Naive thymus-derived CD8-positive, alpha-beta T cell (primary cell): ENCODE data around the gene NME7. TPM values are rescaled to one million over a fixed set of nuclear protein-coding genes. Genes with fewer than 3 reads are reported as not detected.
A peak's percentile ranks its signal among the peaks of the same experiment; 100 is the strongest.

Experiments used
- ATAC-seq, 2 donors: fragments of 150-1000 bp; cut with Tn5 transposase in 1 of 2; sonication (Bioruptor Pico), chemical (Tn5 transposase) in 1 of 2; 1 replicate in 1 of 2; 2 replicates in 1 of 2; pipeline ENCODE4 v1.10.0; 2021; ENCODE audit warnings: mild to moderate bottlenecking in 2 of 2, moderate library complexity in 2 of 2
- POLR2A ChIA-PET: fragments of 350-600 bp; sonication (Branson Sonifier 250); formaldehyde crosslinking; loops from one replicate; lab custom pipeline; 2021; ENCODE audit warnings: antibody characterized with exemption; lab: Charles Lee
- DNase-seq, 10 donors: peaks; one replicate each; pipeline versions ENCODE4 v3.0.0 to v3.0.0-alpha.2; 2020 to 2022
- H3K27ac Mint-ChIP-seq, 10 donors: one replicate each; pipeline ENCODE4 v1.8.0; 2020 to 2022; ENCODE audit warnings: mild to moderate bottlenecking in 10 of 10, mixed read lengths in 10 of 10, moderate library complexity in 4 of 10, inconsistent platforms in 1 of 10
- H3K27me3 Mint-ChIP-seq, 5 donors: one replicate each; pipeline ENCODE4 v1.8.0; 2021 to 2022; ENCODE audit warnings: mixed read lengths in 5 of 5
- H3K36me3 Mint-ChIP-seq, 3 donors: one replicate each; pipeline ENCODE4 v1.8.0; 2020 to 2022; ENCODE audit warnings: mixed read lengths in 3 of 3, mild to moderate bottlenecking in 2 of 3, inconsistent platforms in 1 of 3
- H3K4me1 Mint-ChIP-seq, 4 donors: one replicate each; pipeline ENCODE4 v1.8.0; 2021 to 2022; ENCODE audit warnings: mixed read lengths in 4 of 4
- H3K4me3 Mint-ChIP-seq, 10 donors: one replicate each; pipeline ENCODE4 v1.8.0; 2020 to 2022; ENCODE audit warnings: mild to moderate bottlenecking in 10 of 10, mixed read lengths in 10 of 10, moderate library complexity in 6 of 10, inconsistent platforms in 1 of 10
- H3K9me3 Mint-ChIP-seq, 9 donors: one replicate each; pipeline ENCODE4 v1.8.0; 2020 to 2022; ENCODE audit warnings: mixed read lengths in 9 of 9, mild to moderate bottlenecking in 3 of 9, inconsistent platforms in 1 of 9, moderate library complexity in 1 of 9
- polyA plus RNA-seq, 3 donors: library from polyadenylated mRNA; unstranded; fragments of 300-500 nt; fragmentation: Illumina TruSeq; gene quantifications; one replicate each; pipeline ENCODE4 v1.2.3, GENCODE V29; 2021
- total RNA-seq, 8 experiments: library from RNA in 2 of 8; stranded (reverse) in 2 of 8; gene quantifications; one replicate each; pipeline ENCODE4 v1.2.3 and lab custom pipeline; 2021 to 2026

The NME7 gene
- total and polyA plus RNA-seq, 5 experiments from 2014 or later, result 13.2 to 29.9 (median 18.0) TPM

- Mint-ChIP-seq H3K9me3 (peaks cover 0 to 9% (median 0%) of the 10 kb centered on the region in 9 donors), H3K4me3 (no peak overlapping the region), H3K27ac (peak overlapping the region in 1 of 10 donors; percentile 14), H3K27me3 (no peaks in the 10 kb centered on the region), H3K36me3 (peaks cover 0 to 6% (median 0%) of the 10 kb centered on the region in 3 donors), H3K4me1 (no peaks in the 10 kb centered on the region)
- POLR2A ChIA-PET, result no interaction called here
- DNase-seq (no peak), ATAC-seq (no peak)
These were observed 118.0 kb downstream of the NME7 start for GRCh38 chr1:169249611-169250010.

GRCh38 chr1:169245706-169246105, 121.9 kb downstream of the NME7 start:
- Mint-ChIP-seq H3K36me3 (peaks cover 3 to 6% (median 3%) of the 10 kb centered on the region in 3 donors), H3K4me1 (no peaks in the 10 kb centered on the region), H3K27ac (no peak overlapping the region), H3K9me3 (peaks cover 0 to 4% (median 0%) of the 10 kb centered on the region in 9 donors), H3K4me3 (no peak overlapping the region), H3K27me3 (no peaks in the 10 kb centered on the region)
- POLR2A ChIA-PET, result no interaction called here
- no peak for ATAC-seq
- DNase-seq, result no peak

GRCh38 chr1:169240449-169241232, 127.0 kb downstream of the NME7 start:
- no peak overlapping the region for H3K4me3 Mint-ChIP-seq
- POLR2A ChIA-PET, result no interaction called here
- H3K9me3 Mint-ChIP-seq, result no peaks in the 10 kb centered on the region

GRCh38 chr1:169236880-169237279, 130.7 kb downstream of the NME7 start:
- no peaks in the 10 kb centered on the region for H3K27me3 Mint-ChIP-seq
- H3K4me1 Mint-ChIP-seq, result peaks cover 0 to 2% (median 0%) of the 10 kb centered on the region in 4 donors
- ATAC-seq (no peak), DNase-seq (no peak)
- POLR2A ChIA-PET, result no interaction called here
- no peak overlapping the region for H3K27ac Mint-ChIP-seq
- H3K36me3 Mint-ChIP-seq, result peaks cover 0 to 27% (median 24%) of the 10 kb centered on the region in 3 donors
- no peaks in the 10 kb centered on the region for H3K9me3 Mint-ChIP-seq
- no peak overlapping the region for H3K4me3 Mint-ChIP-seq

More at GRCh38 chr1:169240449-169241232, 127.0 kb downstream of the NME7 start:
- H3K27me3 Mint-ChIP-seq, result no peaks in the 10 kb centered on the region
- DNase-seq (no peak), ATAC-seq (no peak)
- H3K36me3 Mint-ChIP-seq, result peaks cover 0 to 11% (median 7%) of the 10 kb centered on the region in 3 donors
- H3K4me1 Mint-ChIP-seq, result no peaks in the 10 kb centered on the region
- no peak overlapping the region for H3K27ac Mint-ChIP-seq

- peaks cover 0 to 2% (median 0%) of the 10 kb centered on the region in 4 donors for H3K4me1 Mint-ChIP-seq
These were observed 131.5 kb downstream of the NME7 start for GRCh38 chr1:169236143-169236542.

GRCh38 chr1:169235568-169235967, 132.0 kb downstream of the NME7 start:
- POLR2A ChIA-PET, result no interaction called here
- DNase-seq (no peak), ATAC-seq (no peak)
- no peak overlapping the region for H3K4me3 Mint-ChIP-seq
- H3K9me3 Mint-ChIP-seq, result no peaks in the 10 kb centered on the region
- H3K27me3 Mint-ChIP-seq, result no peaks in the 10 kb centered on the region
- H3K36me3 Mint-ChIP-seq, result peaks cover 4 to 29% (median 27%) of the 10 kb centered on the region in 3 donors
- H3K4me1 Mint-ChIP-seq, result peaks cover 0 to 2% (median 0%) of the 10 kb centered on the region in 4 donors
- no peak overlapping the region for H3K27ac Mint-ChIP-seq

More at GRCh38 chr1:169236143-169236542, 131.5 kb downstream of the NME7 start:
- H3K27me3 Mint-ChIP-seq, result no peaks in the 10 kb centered on the region
- ATAC-seq, result no peak
- H3K9me3 Mint-ChIP-seq, result no peaks in the 10 kb centered on the region
- no peak for DNase-seq
- no peak overlapping the region for H3K4me3 Mint-ChIP-seq
- peaks cover 0 to 27% (median 24%) of the 10 kb centered on the region in 3 donors for H3K36me3 Mint-ChIP-seq
- H3K27ac Mint-ChIP-seq, result no peak overlapping the region
- POLR2A ChIA-PET, result no interaction called here

GRCh38 chr1:169234780-169235179, 132.8 kb downstream of the NME7 start:
- no peak for ATAC-seq
- Mint-ChIP-seq H3K4me1 (peaks cover 0 to 2% (median 0%) of the 10 kb centered on the region in 4 donors), H3K36me3 (peaks cover 4 to 33% (median 31%) of the 10 kb centered on the region in 3 donors), H3K4me3 (no peak overlapping the region), H3K27me3 (no peaks in the 10 kb centered on the region), H3K27ac (no peak overlapping the region), H3K9me3 (no peaks in the 10 kb centered on the region)
- POLR2A ChIA-PET, result no interaction called here
- no peak for DNase-seq

- Mint-ChIP-seq H3K4me1 (peaks cover 7 to 16% (median 9%) of the 10 kb centered on the region in 4 donors), H3K27ac (peak overlapping the region in 8 of 10 donors; percentile 12 to 79 (median 63)), H3K4me3 (peak overlapping the region in 3 of 10 donors; percentile 3 to 14 (median 5)), H3K9me3 (no peaks in the 10 kb centered on the region), H3K36me3 (peaks cover 0 to 23% (median 9%) of the 10 kb centered on the region in 3 donors), H3K27me3 (no peaks in the 10 kb centered on the region)
- DNase-seq, result peak in 4 of 10 donors; percentile 5 to 54 (median 26)
- POLR2A ChIA-PET, result no interaction called here
- ATAC-seq, result peak; percentile 42 to 84
These were observed 150.0 kb downstream of the NME7 start for GRCh38 chr1:169217636-169218035.

- POLR2A ChIA-PET, result no interaction called here
- peaks cover 0 to 23% (median 9%) of the 10 kb centered on the region in 3 donors for H3K36me3 Mint-ChIP-seq
- no peak overlapping the region for H3K4me3 Mint-ChIP-seq
- peaks cover 7 to 16% (median 9%) of the 10 kb centered on the region in 4 donors for H3K4me1 Mint-ChIP-seq
- H3K27me3 Mint-ChIP-seq, result no peaks in the 10 kb centered on the region
- ATAC-seq, result no peak
- H3K27ac Mint-ChIP-seq, result no peak overlapping the region
- no peaks in the 10 kb centered on the region for H3K9me3 Mint-ChIP-seq
- no peak for DNase-seq
These were observed 153.0 kb downstream of the NME7 start for GRCh38 chr1:169214598-169214997.

- POLR2A ChIA-PET, result no interaction called here
- H3K36me3 Mint-ChIP-seq, result peaks cover 0 to 25% (median 7%) of the 10 kb centered on the region in 3 donors
- DNase-seq (no peak), ATAC-seq (no peak)
- H3K27ac Mint-ChIP-seq, result no peak overlapping the region
- no peak overlapping the region for H3K4me3 Mint-ChIP-seq
- no peaks in the 10 kb centered on the region for H3K27me3 Mint-ChIP-seq
- no peaks in the 10 kb centered on the region for H3K9me3 Mint-ChIP-seq
- H3K4me1 Mint-ChIP-seq, result no peaks in the 10 kb centered on the region
These were observed 155.5 kb downstream of the NME7 start for GRCh38 chr1:169212088-169212487.

- H3K4me1 Mint-ChIP-seq, result no peaks in the 10 kb centered on the region
- no peak overlapping the region for H3K27ac Mint-ChIP-seq
- H3K36me3 Mint-ChIP-seq, result peaks cover 4 to 6% (median 4%) of the 10 kb centered on the region in 3 donors
- H3K9me3 Mint-ChIP-seq, result no peaks in the 10 kb centered on the region
- ATAC-seq (no peak), DNase-seq (no peak)
- POLR2A ChIA-PET, result no interaction called here
- H3K27me3 Mint-ChIP-seq, result no peaks in the 10 kb centered on the region
- no peak overlapping the region for H3K4me3 Mint-ChIP-seq
These were observed 159.6 kb downstream of the NME7 start for GRCh38 chr1:169207797-169208520.

GRCh38 chr1:169204157-169204556, 163.4 kb downstream of the NME7 start:
- DNase-seq (no peak), ATAC-seq (no peak)
- Mint-ChIP-seq H3K4me3 (no peak overlapping the region), H3K9me3 (peaks cover 0 to 4% (median 0%) of the 10 kb centered on the region in 9 donors), H3K27me3 (no peaks in the 10 kb centered on the region), H3K36me3 (peaks cover 5 to 6% (median 6%) of the 10 kb centered on the region in 3 donors), H3K4me1 (no peaks in the 10 kb centered on the region), H3K27ac (no peak overlapping the region)
- POLR2A ChIA-PET, result no interaction called here
